Colonic mucosa (tissue), 4 donors: ENCODE results near the gene DGLUCY. TPM values are rescaled to one million over a fixed set of nuclear protein-coding genes. Genes with fewer than 3 reads are reported as not detected.

ENCODE experiments used
- DNase-seq: peaks from one replicate; pipeline ENCODE4 v3.0.0-alpha.2; 2020
- H3K27ac ChIP-seq: fragments of 200-600 bp; one replicate; pipeline ENCODE4 v1.8.0; 2021
- H3K27me3 ChIP-seq: fragments of 200-600 bp; one replicate; pipeline ENCODE4 v1.8.0; 2021
- H3K36me3 ChIP-seq: fragments of 200-600 bp; one replicate; pipeline ENCODE4 v1.8.0; 2021
- H3K4me1 ChIP-seq: fragments of 200-600 bp; one replicate; pipeline ENCODE4 v1.8.0; 2021; ENCODE audit warnings: mild to moderate bottlenecking
- H3K4me3 ChIP-seq: fragments of 200-600 bp; one replicate; pipeline ENCODE4 v1.8.0; 2021
- H3K9ac ChIP-seq, 2 donors: one replicate each; pipeline ENCODE4 v1.7.0; 2013; ENCODE audit warnings: control low read depth in 2 of 2, low read depth in 2 of 2, low read length in 2 of 2
- H3K9me3 ChIP-seq: fragments of 200-600 bp; one replicate; pipeline ENCODE4 v1.8.0; 2021
- CTCF ChIP-seq: fragments of 200-600 bp; IDR thresholded peaks from one replicate; pipeline ENCODE4 v1.8.0; 2022; ENCODE audit warnings: antibody characterized with exemption, mild to moderate bottlenecking
- intact Hi-C: fragments of 100-400 bp; cut with DNase I; formaldehyde crosslinking; loops from one replicate; pipeline ENCODE4 v1.14.1; 2022
- total RNA-seq, 2 donors: library from RNA; stranded (reverse); fragmentation: NEBNext Ultra II Directional in 1 of 2; extraction: Animal tissue kit (Norgen Biotek cat#: 25700) in 1 of 2; gene quantifications; one replicate each; pipeline ENCODE4 v1.2.1, GENCODE V29; 2021
- donor health status: healthy.
- donor health status: DM: no; HTN: no; CAD: no.
- donor health status: DM: no; HTN: no; CAD: no.

The DGLUCY gene
- total RNA-seq, 2 donors from 2014 or later: 67.3 to 105 TPM

DNA sequence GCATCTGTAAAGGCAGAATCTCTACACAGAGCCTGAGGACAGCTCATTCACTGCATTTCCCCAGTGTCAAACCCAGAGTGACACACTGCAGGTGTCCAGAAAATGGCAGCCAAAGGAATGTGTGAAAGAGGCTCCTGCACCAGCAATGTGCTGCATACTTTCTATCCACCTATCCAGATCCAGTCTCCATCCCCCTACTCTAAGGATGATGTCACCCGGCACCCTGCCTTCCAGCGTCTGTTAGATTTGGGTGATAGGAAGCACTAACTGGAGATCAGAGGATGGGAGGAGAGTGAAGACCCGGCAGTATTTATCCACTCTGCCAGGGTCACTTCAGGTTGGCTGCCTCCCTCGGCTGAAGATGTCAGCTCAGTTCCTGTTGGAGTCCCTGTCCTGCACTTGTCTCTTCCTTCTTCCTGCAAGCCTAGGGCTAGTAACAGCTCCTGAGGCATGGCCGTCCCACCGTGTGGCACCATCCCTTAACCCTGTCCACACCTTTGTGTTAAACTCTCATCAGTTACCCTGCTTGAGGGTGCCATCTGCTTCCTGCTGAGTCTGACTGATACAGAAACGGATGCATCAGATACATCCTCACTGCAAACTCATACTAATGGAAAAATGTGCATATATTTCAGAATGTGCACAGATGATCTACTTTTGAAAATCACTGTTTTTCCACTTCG lies 143.6 kb downstream of the DGLUCY start:
- H3K9ac ChIP-seq: no peak overlapping the region
- H3K9me3 ChIP-seq: no peaks in the 10 kb centered on the region
- no peaks in the 10 kb centered on the region for H3K36me3 ChIP-seq
- no peak for TF ChIP-seq CTCF
- H3K27ac ChIP-seq: peak overlapping the region; percentile 15
- intact Hi-C loops: no loop called here
- H3K27me3 ChIP-seq: no peaks in the 10 kb centered on the region
- H3K4me1 ChIP-seq: no peaks in the 10 kb centered on the region
- no peak for DNase-seq
- no peak overlapping the region for H3K4me3 ChIP-seq

DNA sequence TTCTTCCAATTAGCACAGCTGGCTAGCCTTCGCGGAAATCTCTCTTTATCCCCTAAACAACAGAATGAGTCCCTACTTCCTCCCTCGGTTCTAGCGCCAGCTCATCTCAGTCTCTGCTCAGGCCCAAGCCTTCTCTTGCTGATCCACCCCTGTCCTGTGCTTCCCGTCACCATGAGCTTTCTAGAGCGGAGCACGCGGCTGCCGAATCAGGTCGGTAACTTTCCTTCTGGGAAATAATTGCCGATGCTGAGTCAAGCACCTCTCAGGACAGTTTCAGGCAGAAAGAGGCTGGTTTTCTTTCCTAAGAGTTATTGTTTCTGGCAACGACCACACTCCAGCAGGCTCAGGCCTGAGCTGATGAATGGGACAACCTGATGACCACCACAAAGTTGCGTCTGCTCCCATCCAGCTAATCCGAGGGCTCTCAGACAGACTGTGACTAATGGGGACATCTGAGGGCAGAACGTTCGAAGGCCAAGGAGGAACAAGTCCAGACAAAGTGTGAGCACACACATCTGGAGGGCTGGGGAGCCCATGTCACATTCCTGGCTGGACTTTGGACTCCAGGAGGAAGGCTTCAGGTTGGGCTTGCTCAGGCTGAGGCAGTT lies 144.2 kb downstream of the DGLUCY start:
- Histone ChIP-seq H3K4me1 (no peaks in the 10 kb centered on the region), H3K4me3 (no peak overlapping the region), H3K9me3 (no peaks in the 10 kb centered on the region), H3K9ac (no peak overlapping the region), H3K27me3 (no peaks in the 10 kb centered on the region), H3K36me3 (no peaks in the 10 kb centered on the region), H3K27ac (peak overlapping the region; percentile 15)
- TF ChIP-seq CTCF: no peak
- intact Hi-C loops: no loop called here
- DNase-seq: no peak

DNA sequence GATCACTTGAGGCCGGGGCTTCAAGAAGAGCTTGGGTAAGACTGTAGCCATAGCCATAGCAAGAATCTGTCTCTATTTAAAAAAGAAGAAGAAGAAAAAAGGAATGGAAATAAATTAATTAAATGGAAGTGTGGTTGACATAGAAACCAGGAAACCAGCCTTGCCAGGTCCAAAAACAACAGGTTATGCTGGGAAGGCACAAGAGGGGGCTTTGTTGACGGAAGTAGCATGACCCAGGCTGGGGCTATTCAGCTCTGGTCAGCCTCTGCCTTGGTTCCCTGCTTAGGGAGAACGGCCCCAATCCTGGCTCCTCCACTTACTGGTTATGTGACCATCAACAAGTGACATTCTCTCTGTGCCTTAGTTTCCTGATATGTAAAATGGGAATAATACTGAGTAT lies 145.0 kb downstream of the DGLUCY start:
- intact Hi-C loops: no loop called here
- Histone ChIP-seq H3K9ac (no peak overlapping the region), H3K4me1 (no peaks in the 10 kb centered on the region)

GRCh38 chr14:91261115-91261514 lies 147.2 kb downstream of the DGLUCY start:
- Histone ChIP-seq H3K27ac (no peak overlapping the region), H3K36me3 (no peaks in the 10 kb centered on the region), H3K4me1 (no peaks in the 10 kb centered on the region), H3K27me3 (peaks cover 3% of the 10 kb centered on the region), H3K4me3 (no peak overlapping the region), H3K9me3 (no peaks in the 10 kb centered on the region), H3K9ac (no peak overlapping the region)
- TF ChIP-seq CTCF: no peak
- intact Hi-C loops: no loop called here
- no peak for DNase-seq

More for the DNA sequence above, 145.0 kb downstream of the DGLUCY start:
- no peak for DNase-seq
- Histone ChIP-seq H3K4me3 (no peak overlapping the region), H3K36me3 (no peaks in the 10 kb centered on the region), H3K27me3 (no peaks in the 10 kb centered on the region), H3K9me3 (no peaks in the 10 kb centered on the region), H3K27ac (no peak overlapping the region)
- TF ChIP-seq CTCF: no peak

- TF ChIP-seq CTCF: no peak
- Histone ChIP-seq H3K36me3 (no peaks in the 10 kb centered on the region), H3K4me1 (no peaks in the 10 kb centered on the region), H3K27me3 (peaks cover 3% of the 10 kb centered on the region), H3K4me3 (no peak overlapping the region), H3K9ac (no peak overlapping the region), H3K9me3 (no peaks in the 10 kb centered on the region), H3K27ac (no peak overlapping the region)
- no peak for DNase-seq
- intact Hi-C loops: no loop called here
These were observed 148.2 kb downstream of the DGLUCY start for GRCh38 chr14:91261986-91262549.
